HL-60 (cell line): Measurements from ENCODE around the gene FIG4.
"Not testable (repeated sequence)": the region's sequence is repeated elsewhere in the genome, so short reads cannot be mapped to it uniquely, and the experiment has no call there.

Experiments used
- DNase-seq, 2 experiments: peaks; one replicate each; pipeline ENCODE4 v3.0.0-alpha.2; 2010 to 2020; ENCODE audit warnings: low read depth in 1 of 2, low spot score in 1 of 2
- H3K27ac ChIP-seq: fragments of 250-450 bp; sonication (Bioruptor Pico); replicated peaks from 2 replicates; pipeline ENCODE4 v1.5.1; 2020; ENCODE audit warnings: mild to moderate bottlenecking, moderate library complexity
- H3K27me3 ChIP-seq: fragments of 250-450 bp; sonication (Bioruptor Pico); 2 replicates; pipeline ENCODE4 v1.5.1; 2021; ENCODE audit warnings: mild to moderate bottlenecking, moderate library complexity; ENCODE audit not compliant: insufficient read depth, poor library complexity, severe bottlenecking
- H3K4me3 ChIP-seq: replicated peaks from 2 replicates; pipeline ENCODE4 v1.5.1; 2011; ENCODE audit warnings: mild to moderate bottlenecking, control low read depth, low read length; ENCODE audit not compliant: insufficient read depth
- CTCF ChIP-seq: IDR thresholded peaks from one replicate; pipeline ENCODE4 v1.5.1; 2011; ENCODE audit warnings: low read length, control low read depth, inconsistent platforms; ENCODE audit not compliant: insufficient read depth
- GABPA ChIP-seq: IDR thresholded peaks from 2 replicates; pipeline ENCODE4 v1.6.1; 2012; ENCODE audit warnings: low read depth
- POLR2AphosphoS5 ChIP-seq: IDR thresholded peaks from 2 replicates; pipeline ENCODE4 v1.6.1; 2012; ENCODE audit warnings: low read depth
- REST ChIP-seq: IDR thresholded peaks from 2 replicates; pipeline ENCODE4 v1.6.1; 2012; ENCODE audit warnings: low read depth; ENCODE audit not compliant: insufficient replicate concordance
- SPI1 ChIP-seq: IDR thresholded peaks from 2 replicates; pipeline ENCODE4 v1.6.1; 2012; ENCODE audit warnings: low read depth, mild to moderate bottlenecking, borderline replicate concordance

Gene FIG4

GRCh38 chr6:109768485-109768884 is 77.4 kb downstream of the FIG4 start:
- H3K27ac ChIP-seq: no peak overlapping the region
- H3K4me3 ChIP-seq: no peak overlapping the region
- no peak for DNase-seq
- H3K27me3 ChIP-seq: no peaks in the 10 kb centered on the region
- TF ChIP-seq CTCF (no peak), POLR2AphosphoS5 (no peak), GABPA (no peak), REST (no peak), SPI1 (no peak)

- DNase-seq: no peak
- no peak overlapping the region for H3K27ac ChIP-seq
- TF ChIP-seq POLR2AphosphoS5: no peak
- no peaks in the 10 kb centered on the region for H3K27me3 ChIP-seq
- H3K4me3 ChIP-seq: no peak overlapping the region
Measured at GRCh38 chr6:109769213-109769612, 78.1 kb downstream of the FIG4 start.

- no peak for TF ChIP-seq POLR2AphosphoS5
- Histone ChIP-seq H3K27me3 (no peaks in the 10 kb centered on the region), H3K4me3 (no peak overlapping the region), H3K27ac (peak overlapping the region; percentile 77)
- no peak for DNase-seq
Measured at GRCh38 chr6:109770047-109770446, 79.0 kb downstream of the FIG4 start.

GRCh38 chr6:109770779-109771178 is 79.7 kb downstream of the FIG4 start:
- TF ChIP-seq POLR2AphosphoS5 (no peak), CTCF (no peak), SPI1 (no peak), REST (no peak), GABPA (no peak)
- peak in 1 of 2 experiments; percentile 28 for DNase-seq
- H3K27ac ChIP-seq: peak overlapping the region; percentile 77
- no peak overlapping the region for H3K4me3 ChIP-seq
- no peaks in the 10 kb centered on the region for H3K27me3 ChIP-seq

- not testable (repeated sequence) for H3K27me3 ChIP-seq, H3K4me3 ChIP-seq
- TF ChIP-seq SPI1: peak; percentile 97
- peak; percentile 73 to 80 for DNase-seq
- peak overlapping the region; percentile 77 for H3K27ac ChIP-seq
Measured at GRCh38 chr6:109771939-109772755, 81.1 kb downstream of the FIG4 start.
